ENCODE results near the gene MMP15.
"Not testable (repeated sequence)": the region's sequence is repeated elsewhere in the genome, so short reads cannot be mapped to it uniquely, and the experiment has no call there.

The MMP15 gene

GRCh38 chr16:58085584-58086251, 60.2 kb downstream of the MMP15 start:
- POLR2A ChIA-PET = no interaction called here

GRCh38 chr16:58086381-58087208, 61.0 kb downstream of the MMP15 start:
- DNase-seq (ENCODE audit: extremely low spot score) = no peak
- CTCF ChIA-PET = no interaction called here
- no peak for TF ChIP-seq ZNF384 (IDR thresholded peaks at IDR 0.05)
- TF ChIP-seq SUZ12 (IDR thresholded peaks at IDR 0.05) = no peak
- no peak for TF ChIP-seq CTBP1 (IDR thresholded peaks at IDR 0.05; ENCODE audit: borderline replicate concordance)
- TF ChIP-seq FOXK2 (IDR thresholded peaks at IDR 0.05) = no peak
- no peak for TF ChIP-seq ARNT (IDR thresholded peaks at IDR 0.05)
- TF ChIP-seq NFRKB (IDR thresholded peaks at IDR 0.05) = no peak
- TF ChIP-seq FOXA1 (IDR thresholded peaks at IDR 0.05) = no peak
- no peak for TF ChIP-seq BHLHE40 (IDR thresholded peaks at IDR 0.05; ENCODE audit: borderline replicate concordance)
- no peak for TF ChIP-seq FOXM1 (IDR thresholded peaks at IDR 0.05; ENCODE audit: borderline replicate concordance)
- no peak for TF ChIP-seq HDGF (IDR thresholded peaks at IDR 0.05; ENCODE audit: borderline replicate concordance)

More at GRCh38 chr16:58085584-58086251, 60.2 kb downstream of the MMP15 start:
- TF ChIP-seq, protein P1, sequence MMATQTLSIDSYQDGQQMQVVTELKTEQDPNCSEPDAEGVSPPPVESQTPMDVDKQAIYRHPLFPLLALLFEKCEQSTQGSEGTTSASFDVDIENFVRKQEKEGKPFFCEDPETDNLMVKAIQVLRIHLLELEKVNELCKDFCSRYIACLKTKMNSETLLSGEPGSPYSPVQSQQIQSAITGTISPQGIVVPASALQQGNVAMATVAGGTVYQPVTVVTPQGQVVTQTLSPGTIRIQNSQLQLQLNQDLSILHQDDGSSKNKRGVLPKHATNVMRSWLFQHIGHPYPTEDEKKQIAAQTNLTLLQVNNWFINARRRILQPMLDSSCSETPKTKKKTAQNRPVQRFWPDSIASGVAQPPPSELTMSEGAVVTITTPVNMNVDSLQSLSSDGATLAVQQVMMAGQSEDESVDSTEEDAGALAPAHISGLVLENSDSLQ (IDR thresholded peaks at IDR 0.05) = no peak
- TF ChIP-seq BHLHE40 (IDR thresholded peaks at IDR 0.05; ENCODE audit: borderline replicate concordance) (no peak), ZNF384 (IDR thresholded peaks at IDR 0.05) (no peak), NFRKB (IDR thresholded peaks at IDR 0.05) (no peak), ARNT (IDR thresholded peaks at IDR 0.05) (no peak), CTBP1 (IDR thresholded peaks at IDR 0.05; ENCODE audit: borderline replicate concordance) (no peak), FOXM1 (IDR thresholded peaks at IDR 0.05; ENCODE audit: borderline replicate concordance) (no peak), HDGF (IDR thresholded peaks at IDR 0.05; ENCODE audit: borderline replicate concordance) (no peak), LEF1 (IDR thresholded peaks at IDR 0.05; ENCODE audit: borderline replicate concordance) (no peak), ELF4 (IDR thresholded peaks at IDR 0.05) (no peak), TARDBP (IDR thresholded peaks at IDR 0.05) (no peak), SP1 (IDR thresholded peaks at IDR 0.05) (no peak), FOXA1 (IDR thresholded peaks at IDR 0.05) (no peak), L3MBTL2 (conservative IDR thresholded peaks at IDR 0.05) (no peak)
- DNase-seq (ENCODE audit: extremely low spot score) = no peak
- CTCF ChIA-PET = no interaction called here

DNA sequence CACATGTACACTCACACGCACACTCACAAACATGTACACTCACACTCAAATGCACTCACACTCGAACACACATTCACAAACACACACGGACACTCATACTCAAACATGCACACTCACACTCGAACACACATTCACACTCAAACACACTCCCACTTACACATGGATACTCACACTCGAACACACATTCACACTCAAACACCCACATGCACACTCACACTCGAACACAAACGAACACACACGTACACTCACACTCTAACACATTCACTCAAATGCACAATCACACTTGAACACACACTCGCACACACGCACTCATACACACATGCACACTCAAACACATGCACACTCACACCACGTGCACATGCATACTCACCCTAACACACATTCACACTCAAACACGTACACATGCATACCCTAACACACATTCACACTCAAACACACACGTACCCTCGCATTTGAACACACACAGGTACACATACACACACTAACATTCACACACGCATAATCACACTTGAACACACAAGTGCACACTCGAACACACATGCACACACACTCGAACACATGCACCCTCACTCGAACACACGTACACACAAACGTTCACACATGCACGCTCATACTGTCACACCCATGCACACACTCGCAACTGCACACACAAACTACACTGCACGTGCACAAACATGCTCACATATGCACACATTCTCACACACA, 61.8 kb downstream of the MMP15 start:
- ChIA-PET POLR2A (no interaction called here), CTCF (no interaction called here)
- TF ChIP-seq TARDBP (IDR thresholded peaks at IDR 0.05) = peak; percentile 17; the same call in 1 of the 2 replicates
- TF ChIP-seq CTBP1 (IDR thresholded peaks at IDR 0.05; ENCODE audit: borderline replicate concordance) = peak; percentile 31; the same call in 1 of the 2 replicates
- TF ChIP-seq LEF1 (IDR thresholded peaks at IDR 0.05; ENCODE audit: borderline replicate concordance) = no peak
- DNase-seq (ENCODE audit: extremely low spot score) = no peak

More at GRCh38 chr16:58086381-58087208, 61.0 kb downstream of the MMP15 start:
- POLR2A ChIA-PET = no interaction called here

- POLR2A ChIA-PET = no interaction called here
- DNase-seq (ENCODE audit: extremely low spot score) = no peak
- CTCF ChIA-PET = no interaction called here
Measured at GRCh38 chr16:58088091-58088490, 62.5 kb downstream of the MMP15 start.

GRCh38 chr16:58090396-58090795, 64.8 kb downstream of the MMP15 start:
- DNase-seq (ENCODE audit: extremely low spot score); CTCF ChIA-PET; POLR2A ChIA-PET: not testable (repeated sequence)

More at GRCh38 chr16:58088091-58088490, 62.5 kb downstream of the MMP15 start:
- TF ChIP-seq CTBP1 (IDR thresholded peaks at IDR 0.05; ENCODE audit: borderline replicate concordance) = no peak
- TF ChIP-seq FOXM1 (IDR thresholded peaks at IDR 0.05; ENCODE audit: borderline replicate concordance) = no peak
- no peak for TF ChIP-seq FOXA1 (IDR thresholded peaks at IDR 0.05)
- TF ChIP-seq SUZ12 (IDR thresholded peaks at IDR 0.05) = no peak
- no peak for TF ChIP-seq NFRKB (IDR thresholded peaks at IDR 0.05)
- TF ChIP-seq, protein P1 (IDR thresholded peaks at IDR 0.05) = no peak
- no peak for TF ChIP-seq TARDBP (IDR thresholded peaks at IDR 0.05)
- no peak for TF ChIP-seq FOXK2 (IDR thresholded peaks at IDR 0.05)
- no peak for TF ChIP-seq ELF4 (IDR thresholded peaks at IDR 0.05)
- TF ChIP-seq ZNF384 (IDR thresholded peaks at IDR 0.05) = no peak
- no peak for TF ChIP-seq ARNT (IDR thresholded peaks at IDR 0.05)

- TF ChIP-seq SUZ12 (IDR thresholded peaks at IDR 0.05) (no peak), ELF4 (IDR thresholded peaks at IDR 0.05) (no peak), L3MBTL2 (conservative IDR thresholded peaks at IDR 0.05) (no peak), FOXK2 (IDR thresholded peaks at IDR 0.05) (no peak)
- POLR2A ChIA-PET = no interaction called here
- no peak for DNase-seq (ENCODE audit: extremely low spot score)
- CTCF ChIA-PET = no interaction called here
Measured at GRCh38 chr16:58094026-58094425, 68.5 kb downstream of the MMP15 start.
